Stimulated activated CD4-positive, alpha-beta T cell treated with anti-CD3 and anti-CD28 coated beads, Interleukin-4, amount 100 ng/mL, for 48 hours (primary cell): ENCODE measurements around the gene PIGQ.

Experiments
- DNase-seq, 2 donors: peaks; one replicate each; pipeline ENCODE4 v3.0.0-alpha.2; 2020; ENCODE audit warnings: low read depth in 2 of 2

PIGQ gene

GRCh38 chr16:534135-534534 lies 35.6 kb upstream of the PIGQ start:
- DNase-seq: no peak

- DNase-seq: no peak
These were observed 34.8 kb upstream of the PIGQ start for GRCh38 chr16:534856-535445.

GRCh38 chr16:535446-536405 lies 34.0 kb upstream of the PIGQ start:
- DNase-seq: no peak

- DNase-seq: no peak
These were observed 33.0 kb upstream of the PIGQ start for GRCh38 chr16:536746-537145.

- DNase-seq: no peak
These were observed 32.1 kb upstream of the PIGQ start for GRCh38 chr16:537415-538335.

- DNase-seq: no peak
These were observed 29.8 kb upstream of the PIGQ start for GRCh38 chr16:539901-540530.

- DNase-seq: no peak
These were observed 29.0 kb upstream of the PIGQ start for GRCh38 chr16:540645-541340.

- DNase-seq: no peak
These were observed 26.2 kb upstream of the PIGQ start for GRCh38 chr16:543301-544164.

GRCh38 chr16:544517-544916 lies 25.3 kb upstream of the PIGQ start:
- no peak for DNase-seq

- DNase-seq: no peak
These were observed 22.6 kb upstream of the PIGQ start for GRCh38 chr16:546909-547770.

- no peak for DNase-seq
These were observed 21.2 kb upstream of the PIGQ start for GRCh38 chr16:548586-548985.

GRCh38 chr16:549544-550263 lies 20.1 kb upstream of the PIGQ start:
- no peak for DNase-seq

GRCh38 chr16:551210-551609 lies 18.6 kb upstream of the PIGQ start:
- DNase-seq: no peak

- DNase-seq: no peak
These were observed 17.6 kb upstream of the PIGQ start for GRCh38 chr16:552171-552570.

GRCh38 chr16:553601-554296 lies 16.0 kb upstream of the PIGQ start:
- DNase-seq: no peak

- DNase-seq: no peak
These were observed 15.5 kb upstream of the PIGQ start for GRCh38 chr16:554297-554621.

GRCh38 chr16:554640-555365 lies 15.0 kb upstream of the PIGQ start:
- no peak for DNase-seq
